IMR-90 (cell line): Measurements from ENCODE around the gene OR2H2. TPM values are rescaled to one million over a fixed set of nuclear protein-coding genes. Genes with fewer than 3 reads are reported as not detected.

Experiments used
- ATAC-seq: fragments of 200-7000 bp; cut with Tn5 transposase; 2 replicates; pipeline ENCODE4 v1.9.1; 2020; ENCODE audit warnings: low read depth, mild to moderate bottlenecking, moderate library complexity
- BruUV-seq: library from RNA; stranded (reverse); fragments of 400-500 nt; replicated peaks from 2 replicates; lab custom pipeline; 2021; lab: Mats Ljungman, UMichigan
- CTCF ChIA-PET: fragments of 300-600 bp; formaldehyde crosslinking; extraction: SDS; loops from one replicate; lab custom pipeline; 2021; ENCODE audit warnings: antibody characterized with exemption; lab: Yijun Ruan, JAX
- POLR2A ChIA-PET: fragments of 300-600 bp; sonication (Branson Sonifier 250); formaldehyde crosslinking; loops from one replicate; lab custom pipeline; 2022; ENCODE audit warnings: antibody characterized with exemption; ENCODE audit not compliant: unreplicated experiment; lab: Charles Lee
- DNase-seq: peaks from one replicate; pipeline ENCODE4 v3.0.0; 2013
- H2AFZ ChIP-seq: replicated peaks from 2 replicates; pipeline ENCODE3; 2013; ENCODE audit warnings: low read length, mild to moderate bottlenecking; ENCODE audit not compliant: poor library complexity
- H2AK5ac ChIP-seq: 2 replicates; pipeline ENCODE4 v1.6.1; 2013; ENCODE audit warnings: low read depth, low read length, inconsistent platforms
- H2AK9ac ChIP-seq: replicated peaks from 2 replicates; pipeline ENCODE3; 2013; ENCODE audit warnings: mild to moderate bottlenecking, low read depth, low read length, moderate library complexity; ENCODE audit not compliant: poor library complexity
- H2BK120ac ChIP-seq: 2 replicates; pipeline ENCODE4 v1.6.1; 2013; ENCODE audit warnings: low read depth, low read length, inconsistent platforms
- H2BK15ac ChIP-seq: 3 replicates; pipeline ENCODE4 v1.6.1; 2013; ENCODE audit warnings: low read depth, low read length, inconsistent platforms
- H2BK20ac ChIP-seq: 2 replicates; pipeline ENCODE4 v1.6.1; 2013; ENCODE audit warnings: low read depth, mild to moderate bottlenecking, inconsistent platforms, low read length, moderate library complexity
- H2BK5ac ChIP-seq: 2 replicates; pipeline ENCODE4 v1.6.1; 2013; ENCODE audit warnings: mild to moderate bottlenecking, low read depth, low read length, inconsistent platforms; ENCODE audit not compliant: poor library complexity, severe bottlenecking
- H3K14ac ChIP-seq: replicated peaks from 2 replicates; pipeline ENCODE4 v1.6.1; 2013; ENCODE audit warnings: low read depth, low read length, inconsistent platforms
- H3K18ac ChIP-seq: 2 replicates; pipeline ENCODE4 v1.6.1; 2013; ENCODE audit warnings: low read depth, low read length, control low read depth
- H3K23ac ChIP-seq: 2 replicates; pipeline ENCODE4 v1.6.1; 2013; ENCODE audit warnings: low read depth, low read length, inconsistent platforms
- H3K27ac ChIP-seq: 2 replicates; pipeline ENCODE4 v1.5.1; 2013; ENCODE audit warnings: mild to moderate bottlenecking, control low read depth, low read length; ENCODE audit not compliant: insufficient read depth
- H3K27me3 ChIP-seq: 2 replicates; pipeline ENCODE4 v1.6.1; 2013; ENCODE audit warnings: low read length; ENCODE audit not compliant: control insufficient read depth, insufficient read depth
- H3K36me3 ChIP-seq: 2 replicates; pipeline ENCODE4 v1.6.1; 2013; ENCODE audit warnings: low read length, mixed read lengths; ENCODE audit not compliant: control insufficient read depth, insufficient read depth
- H3K4ac ChIP-seq: 2 replicates; pipeline ENCODE4 v1.6.1; 2013; ENCODE audit warnings: low read depth, low read length, inconsistent platforms
- H3K4me1 ChIP-seq: 2 replicates; pipeline ENCODE4 v1.6.1; 2013; ENCODE audit warnings: low read length, mixed read lengths; ENCODE audit not compliant: control insufficient read depth, insufficient read depth
- H3K4me2 ChIP-seq: 2 replicates; pipeline ENCODE4 v1.6.1; 2013; ENCODE audit warnings: low read depth, mild to moderate bottlenecking, control low read depth, low read length, moderate library complexity
- H3K4me3 ChIP-seq: 2 replicates; pipeline ENCODE4 v1.5.1; 2013; ENCODE audit warnings: low read depth, mild to moderate bottlenecking, control low read depth, low read length, moderate library complexity; ENCODE audit not compliant: insufficient read depth
- H3K56ac ChIP-seq: 2 replicates; pipeline ENCODE4 v1.6.1; 2013; ENCODE audit warnings: low read length, inconsistent platforms; ENCODE audit not compliant: insufficient read depth; ENCODE audit errors: extremely low read depth
- H3K79me1 ChIP-seq, 2 experiments: 2 replicates each; pipeline ENCODE4 v1.6.1; 2013; ENCODE audit warnings: low read length in 2 of 2, inconsistent platforms in 1 of 2, low read depth in 1 of 2
- H3K9ac ChIP-seq: 2 replicates; pipeline ENCODE4 v1.6.1; 2013; ENCODE audit warnings: low read depth, low read length, control low read depth
- H3K9me1 ChIP-seq: 2 replicates; pipeline ENCODE4 v1.6.1; 2013; ENCODE audit warnings: low read length, inconsistent platforms; ENCODE audit not compliant: insufficient read depth
- H3K9me3 ChIP-seq: 2 replicates; pipeline ENCODE4 v1.6.1; 2013; ENCODE audit warnings: low read length; ENCODE audit not compliant: control insufficient read depth, insufficient read depth
- H4K20me1 ChIP-seq: 2 replicates; pipeline ENCODE4 v1.6.1; 2013; ENCODE audit warnings: low read length, inconsistent platforms; ENCODE audit not compliant: insufficient read depth
- H4K5ac ChIP-seq: 2 replicates; pipeline ENCODE4 v1.6.1; 2013; ENCODE audit warnings: mild to moderate bottlenecking, low read depth, low read length, control low read depth
- H4K8ac ChIP-seq, 2 experiments: 2 replicates each; pipeline ENCODE4 v1.6.1; 2013; ENCODE audit warnings: low read depth in 2 of 2, low read length in 2 of 2, control low read depth in 1 of 2, inconsistent platforms in 1 of 2
- H4K91ac ChIP-seq: 2 replicates; pipeline ENCODE4 v1.6.1; 2013; ENCODE audit warnings: low read depth, low read length, inconsistent platforms; ENCODE audit not compliant: insufficient read depth
- CHD1 ChIP-seq: IDR thresholded peaks from 2 replicates; pipeline ENCODE4 v1.6.1; 2012; ENCODE audit warnings: low read depth, low read length, improper control_type of control experiment
- MXI1 ChIP-seq: IDR thresholded peaks from 2 replicates; pipeline ENCODE4 v1.6.1; 2012; ENCODE audit warnings: low read depth, mild to moderate bottlenecking, low read length, moderate library complexity, borderline replicate concordance
- WGBS, 2 experiments: methylation state at CpG; one replicate each; pipeline versions ENCODE4 v1.1.5 to v1.1.7; 2013; ENCODE audit warnings: missing lambda C conversion rate in 2 of 2; ENCODE audit not compliant: insufficient read length in 1 of 2; ENCODE audit errors: extremely low coverage in 2 of 2; 5-methylcytosine and 5-hydroxymethylcytosine counted together
- dilution Hi-C: fragments of 300-500 bp; cut with HindIII; formaldehyde crosslinking; loops from one replicate; pipeline ENCODE4 v1.14.3; 2018; ENCODE audit warnings: low sequenced_read_pairs; ENCODE audit not compliant: unreplicated experiment
- in situ Hi-C: fragments of 300-500 bp; cut with MboI; formaldehyde crosslinking; loops from 3 replicates; pipeline ENCODE4 v1.14.3; 2019; ENCODE audit warnings: low sequenced_read_pairs, inconsistent platforms, mixed read lengths
- intact Hi-C: fragments of 100-400 bp; cut with micrococcal nuclease; formaldehyde crosslinking; loops from 2 replicates; pipeline ENCODE4 v1.10.0; 2022
- polyA plus RNA-seq, 3 experiments: library from polyadenylated mRNA; depleted of rRNA; stranded (reverse); fragments of >200 nt; gene quantifications; 2 replicates each; pipeline ENCODE4 v1.2.3, GENCODE V29; 2012; ENCODE audit warnings: low replicate concordance in 1 of 3
- total RNA-seq: library from RNA; depleted of rRNA; stranded (reverse); fragments of >200 nt; gene quantifications from 2 replicates; pipeline ENCODE4 v1.2.3, GENCODE V29; 2012
- TF ChIP-seq, protein P1 (sequence below): fragments of 150-350 bp; IDR thresholded peaks from 2 replicates; pipeline ENCODE4 v1.6.1; 2016; ENCODE audit warnings: low read depth, mild to moderate bottlenecking, low read length, moderate library complexity, borderline replicate concordance

Gene OR2H2
- total and polyA plus RNA-seq, 2 of the 4 experiments (the other 2 are of a cell fraction) = not detected

DNA sequence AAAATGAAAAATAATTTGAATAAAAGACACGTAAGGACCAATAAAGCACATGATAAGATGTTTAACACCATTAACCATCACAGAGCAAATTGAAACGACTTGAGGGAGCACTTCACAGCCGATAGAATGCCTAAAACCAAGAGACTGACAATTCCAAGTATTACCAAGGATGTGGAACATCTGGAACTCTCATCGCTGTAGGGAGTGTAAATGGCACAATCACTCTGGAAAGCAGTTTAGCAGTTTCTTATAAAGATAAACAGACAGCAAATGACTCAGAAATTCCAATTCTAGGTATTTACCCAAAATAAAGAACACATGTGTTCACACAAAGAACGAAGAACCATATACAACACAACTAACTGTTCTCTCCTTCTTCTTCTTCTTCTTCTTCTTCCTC lies 16.9 kb upstream of the OR2H2 start:
- DNase-seq (no peak), ATAC-seq (no peak)
- Histone ChIP-seq H3K36me3 (no peaks in the 10 kb centered on the region), H4K8ac (no peak overlapping the region), H4K91ac (no peak overlapping the region), H3K9me3 (no peaks in the 10 kb centered on the region), H3K27ac (no peak overlapping the region), H2BK5ac (no peak overlapping the region), H2AK9ac (no peak overlapping the region), H2BK15ac (no peak overlapping the region), H3K23ac (no peak overlapping the region), H2AFZ (no peak overlapping the region), H3K14ac (no peak overlapping the region), H3K9me1 (no peaks in the 10 kb centered on the region), H3K79me1 (no peaks in the 10 kb centered on the region), H4K20me1 (no peaks in the 10 kb centered on the region), H3K4ac (no peak overlapping the region), H3K56ac (no peak overlapping the region), H3K18ac (no peak overlapping the region), H2AK5ac (no peak overlapping the region), H2BK20ac (no peak overlapping the region), H2BK120ac (no peak overlapping the region), H3K9ac (no peak overlapping the region), H4K5ac (no peak overlapping the region), H3K4me3 (no peak overlapping the region), H3K27me3 (no peaks in the 10 kb centered on the region), H3K4me2 (no peak overlapping the region), H3K4me1 (no peaks in the 10 kb centered on the region)
- TF ChIP-seq MXI1 (no peak), CHD1 (no peak)
- TF ChIP-seq, protein P1, sequence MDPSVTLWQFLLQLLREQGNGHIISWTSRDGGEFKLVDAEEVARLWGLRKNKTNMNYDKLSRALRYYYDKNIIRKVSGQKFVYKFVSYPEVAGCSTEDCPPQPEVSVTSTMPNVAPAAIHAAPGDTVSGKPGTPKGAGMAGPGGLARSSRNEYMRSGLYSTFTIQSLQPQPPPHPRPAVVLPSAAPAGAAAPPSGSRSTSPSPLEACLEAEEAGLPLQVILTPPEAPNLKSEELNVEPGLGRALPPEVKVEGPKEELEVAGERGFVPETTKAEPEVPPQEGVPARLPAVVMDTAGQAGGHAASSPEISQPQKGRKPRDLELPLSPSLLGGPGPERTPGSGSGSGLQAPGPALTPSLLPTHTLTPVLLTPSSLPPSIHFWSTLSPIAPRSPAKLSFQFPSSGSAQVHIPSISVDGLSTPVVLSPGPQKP = no peak
- ChIA-PET CTCF (no interaction called here), POLR2A (no interaction called here)
- in situ Hi-C loops (no loop called here), intact Hi-C loops (no loop called here), dilution Hi-C loops (no loop called here)
- no TSS peak for BruUV-seq
- no CpG with 5 or more reads among the region's 5 CpGs for WGBS, 2 experiments
